ENCODE data around the gene UBR7. TPM values are rescaled to one million over a fixed set of nuclear protein-coding genes. Genes with fewer than 3 reads are reported as not detected.

Gene UBR7
- total RNA-seq, 1 experiment from 2014 or later = 23.9 TPM

DNA sequence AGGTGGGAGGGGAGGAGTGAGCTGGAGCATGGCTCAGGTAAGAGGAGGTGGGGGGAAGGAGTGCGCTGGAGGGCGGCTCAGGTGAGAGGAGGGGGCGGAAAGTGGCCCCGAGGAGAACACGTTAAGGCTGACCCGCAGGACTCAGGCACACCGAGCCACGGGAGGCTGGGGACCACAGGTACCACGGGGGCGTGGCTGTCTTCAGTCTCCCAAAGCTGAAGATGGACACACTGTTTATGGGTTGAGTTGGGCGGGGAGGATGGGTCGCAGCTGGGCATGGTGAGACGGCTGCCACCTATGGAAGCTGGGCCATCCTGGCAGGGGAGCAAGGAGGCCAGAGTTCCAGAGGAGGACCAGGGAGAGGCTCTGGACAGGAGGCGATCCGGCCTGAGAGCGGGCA is 23.5 kb downstream of the UBR7 start:
- BruUV-seq (replicated peaks) = no TSS peak
- TF ChIP-seq JUND (IDR thresholded peaks at IDR 0.05) (no peak), EZH2 (IDR thresholded peaks at IDR 0.05) (no peak)
- POLR2A ChIA-PET = no interaction called here
- DNase-seq (ENCODE audit: low read depth, low spot score) (no peak), ATAC-seq (no peak)
- Histone ChIP-seq H3K4me1 (ENCODE audit: control insufficient read depth in 1 of 2, insufficient read depth in 2 of 2, low read length in 2 of 2) (no peaks in the 10 kb centered on the region; a peak in 1 of 4 replicates), H3K36me3 (ENCODE audit: control insufficient read depth in 1 of 2, insufficient read depth in 2 of 2, low read length in 2 of 2) (peaks cover 8 to 13% of the 10 kb centered on the region in 2 experiments; a peak in 3 of 4 replicates), H3K9me3 (ENCODE audit: control insufficient read depth in 1 of 2, insufficient read depth in 1 of 2, low read depth in 1 of 2, low read length in 2 of 2) (no peaks in the 10 kb centered on the region), H3K27me3 (ENCODE audit: insufficient read depth, low read length) (no peaks in the 10 kb centered on the region), H3K4me3 (replicated peaks in 1 of 2; ENCODE audit: low read depth in 1 of 2, low read length in 2 of 2) (no peak overlapping the region), H3K9ac (ENCODE audit: low read length) (no peak overlapping the region), H4K20me1 (ENCODE audit: insufficient read depth) (no peaks in the 10 kb centered on the region), H3K27ac (ENCODE audit: low read depth, low read length) (no peak overlapping the region), H2AFZ (ENCODE audit: low read depth, low read length, poor library complexity, severe bottlenecking) (no peak overlapping the region), H3K79me2 (ENCODE audit: insufficient read depth, low read length) (no peaks in the 10 kb centered on the region), H3K4me2 (ENCODE audit: low read length) (no peak overlapping the region), H3K9me2 (ENCODE audit: insufficient read depth) (no peaks in the 10 kb centered on the region)
- CTCF ChIA-PET = no interaction called here
- RAD21 ChIA-PET (ENCODE audit: low non-redundant PET in 1 of 2, low total read pairs in 2 of 2, uncharacterized antibody in 2 of 2, unreplicated experiment in 2 of 2) = no interaction called here
- intact Hi-C loops (cut with micrococcal nuclease) = no loop called here

- intact Hi-C loops (cut with micrococcal nuclease) = no loop called here
- Histone ChIP-seq H2AFZ (ENCODE audit: low read depth, low read length, poor library complexity, severe bottlenecking) (no peak overlapping the region), H4K20me1 (ENCODE audit: insufficient read depth) (no peaks in the 10 kb centered on the region), H3K27me3 (ENCODE audit: insufficient read depth, low read length) (no peaks in the 10 kb centered on the region), H3K9me2 (ENCODE audit: insufficient read depth) (no peaks in the 10 kb centered on the region), H3K4me2 (ENCODE audit: low read length) (no peak overlapping the region), H3K4me1 (ENCODE audit: control insufficient read depth in 1 of 2, insufficient read depth in 2 of 2, low read length in 2 of 2) (no peaks in the 10 kb centered on the region; a peak in 1 of 4 replicates), H3K27ac (ENCODE audit: low read depth, low read length) (no peak overlapping the region), H3K36me3 (ENCODE audit: control insufficient read depth in 1 of 2, insufficient read depth in 2 of 2, low read length in 2 of 2) (peaks cover 8 to 13% of the 10 kb centered on the region in 2 experiments; a peak in 3 of 4 replicates), H3K79me2 (ENCODE audit: insufficient read depth, low read length) (no peaks in the 10 kb centered on the region), H3K9ac (ENCODE audit: low read length) (no peak overlapping the region), H3K4me3 (replicated peaks in 1 of 2; ENCODE audit: low read depth in 1 of 2, low read length in 2 of 2) (no peak overlapping the region), H3K9me3 (ENCODE audit: control insufficient read depth in 1 of 2, insufficient read depth in 1 of 2, low read depth in 1 of 2, low read length in 2 of 2) (no peaks in the 10 kb centered on the region)
- ChIA-PET RAD21 (ENCODE audit: low non-redundant PET in 1 of 2, low total read pairs in 2 of 2, uncharacterized antibody in 2 of 2, unreplicated experiment in 2 of 2) (no interaction called here), POLR2A (no interaction called here), CTCF (interaction anchor here (0.8 kb wide), 1 partner anchor 305 kb away, joined by 4 read pairs; no protein-coding TSS in a partner anchor)
- no TSS peak for BruUV-seq (replicated peaks)
- no peak for DNase-seq (ENCODE audit: low read depth, low spot score)
- no peak for ATAC-seq
- TF ChIP-seq CEBPB (IDR thresholded peaks at IDR 0.05; ENCODE audit: low read depth) (no peak), RAD21 (IDR thresholded peaks at IDR 0.05; ENCODE audit: low read depth) (no peak), TCF7L2 (IDR thresholded peaks at IDR 0.05; ENCODE audit: borderline replicate concordance, extremely low read depth, insufficient read depth, insufficient read length) (no peak), JUND (IDR thresholded peaks at IDR 0.05) (no peak), YY1 (IDR thresholded peaks at IDR 0.05; ENCODE audit: extremely low read depth, insufficient replicate concordance, low read depth, low read length) (no peak), CBX3 (IDR thresholded peaks at IDR 0.05; ENCODE audit: low read depth) (no peak), EZH2phosphoT487 (IDR thresholded peaks at IDR 0.05; ENCODE audit: borderline replicate concordance) (no peak), REST (IDR thresholded peaks at IDR 0.05; ENCODE audit: low read depth) (no peak), SP1 (IDR thresholded peaks at IDR 0.05; ENCODE audit: low read depth) (no peak), FOSL1 (IDR thresholded peaks at IDR 0.05; ENCODE audit: low read depth) (no peak), SRF (IDR thresholded peaks at IDR 0.05; ENCODE audit: low read depth) (no peak), SIN3A (IDR thresholded peaks at IDR 0.05; ENCODE audit: low read depth) (no peak)
- TF ChIP-seq, protein P1, sequence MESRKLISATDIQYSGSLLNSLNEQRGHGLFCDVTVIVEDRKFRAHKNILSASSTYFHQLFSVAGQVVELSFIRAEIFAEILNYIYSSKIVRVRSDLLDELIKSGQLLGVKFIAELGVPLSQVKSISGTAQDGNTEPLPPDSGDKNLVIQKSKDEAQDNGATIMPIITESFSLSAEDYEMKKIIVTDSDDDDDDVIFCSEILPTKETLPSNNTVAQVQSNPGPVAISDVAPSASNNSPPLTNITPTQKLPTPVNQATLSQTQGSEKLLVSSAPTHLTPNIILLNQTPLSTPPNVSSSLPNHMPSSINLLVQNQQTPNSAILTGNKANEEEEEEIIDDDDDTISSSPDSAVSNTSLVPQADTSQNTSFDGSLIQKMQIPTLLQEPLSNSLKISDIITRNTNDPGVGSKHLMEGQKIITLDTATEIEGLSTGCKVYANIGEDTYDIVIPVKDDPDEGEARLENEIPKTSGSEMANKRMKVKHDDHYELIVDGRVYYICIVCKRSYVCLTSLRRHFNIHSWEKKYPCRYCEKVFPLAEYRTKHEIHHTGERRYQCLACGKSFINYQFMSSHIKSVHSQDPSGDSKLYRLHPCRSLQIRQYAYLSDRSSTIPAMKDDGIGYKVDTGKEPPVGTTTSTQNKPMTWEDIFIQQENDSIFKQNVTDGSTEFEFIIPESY (IDR thresholded peaks at IDR 0.05; ENCODE audit: extremely low read depth, insufficient replicate concordance, low read length) = no peak
- TF ChIP-seq, protein P2, sequence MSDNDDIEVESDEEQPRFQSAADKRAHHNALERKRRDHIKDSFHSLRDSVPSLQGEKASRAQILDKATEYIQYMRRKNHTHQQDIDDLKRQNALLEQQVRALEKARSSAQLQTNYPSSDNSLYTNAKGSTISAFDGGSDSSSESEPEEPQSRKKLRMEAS (IDR thresholded peaks at IDR 0.05) = no peak
Observed at GRCh38 chr14:93231129-93231979, 24.3 kb downstream of the UBR7 start.
